ENCODE data around the gene PTPRB. TPM values are rescaled to one million over a fixed set of nuclear protein-coding genes. Genes with fewer than 3 reads are reported as not detected.

PTPRB gene
- total RNA-seq, 1 experiment from 2014 or later: 0.82 TPM

GRCh38 chr12:70561550-70561949 lies 75.7 kb downstream of the PTPRB start:
- no TSS peak for BruUV-seq (replicated peaks)
- H3K9me3 Mint-ChIP-seq (ENCODE audit: unreplicated experiment): no peaks in the 10 kb centered on the region
- H3K27ac Mint-ChIP-seq (ENCODE audit: low read depth, unreplicated experiment): no peak overlapping the region
- DNase-seq (ENCODE audit: unreplicated experiment): no peak
- no peaks in the 10 kb centered on the region for H3K36me3 Mint-ChIP-seq (ENCODE audit: insufficient read depth, unreplicated experiment)
- H3K4me1 Mint-ChIP-seq (ENCODE audit: insufficient read depth, unreplicated experiment): peaks cover 3% of the 10 kb centered on the region
- intact Hi-C loops (cut with micrococcal nuclease): no loop called here
- POLR2A ChIA-PET: no interaction called here
- H3K27me3 Mint-ChIP-seq (ENCODE audit: insufficient read depth, unreplicated experiment): no peaks in the 10 kb centered on the region
- H3K4me3 Mint-ChIP-seq (ENCODE audit: unreplicated experiment): no peak overlapping the region
- CTCF ChIA-PET: interaction anchor here (0.7 to 1.2 kb wide), 2 partner anchors 661 to 918 kb away, joined by 3 to 6 read pairs; no protein-coding TSS in a partner anchor
- no peak for TF ChIP-seq CTCF (IDR thresholded peaks at IDR 0.05; ENCODE audit: unreplicated experiment)

- no peak for DNase-seq (ENCODE audit: unreplicated experiment)
- POLR2A ChIA-PET: interaction anchor here (0.6 kb wide), 1 partner anchor 35 kb away, joined by 3 read pairs; no protein-coding TSS in a partner anchor
- CTCF ChIA-PET: interaction anchor here (0.6 to 1.2 kb wide), 4 partner anchors 19 to 681 kb away, joined by 3 to 6 read pairs (median 4); no protein-coding TSS in a partner anchor
- Mint-ChIP-seq H3K4me3 (ENCODE audit: unreplicated experiment) (no peak overlapping the region), H3K4me1 (ENCODE audit: insufficient read depth, unreplicated experiment) (peaks cover 11% of the 10 kb centered on the region), H3K9me3 (ENCODE audit: unreplicated experiment) (no peaks in the 10 kb centered on the region), H3K27me3 (ENCODE audit: insufficient read depth, unreplicated experiment) (no peaks in the 10 kb centered on the region), H3K36me3 (ENCODE audit: insufficient read depth, unreplicated experiment) (no peaks in the 10 kb centered on the region), H3K27ac (ENCODE audit: low read depth, unreplicated experiment) (no peak overlapping the region)
- TF ChIP-seq CTCF (IDR thresholded peaks at IDR 0.05; ENCODE audit: unreplicated experiment): no peak
- intact Hi-C loops (cut with micrococcal nuclease): no loop called here
- BruUV-seq (replicated peaks): no TSS peak
Observed at GRCh38 chr12:70560671-70561070, 76.6 kb downstream of the PTPRB start.

GRCh38 chr12:70559390-70559789 lies 77.8 kb downstream of the PTPRB start:
- H3K9me3 Mint-ChIP-seq (ENCODE audit: unreplicated experiment): no peaks in the 10 kb centered on the region
- H3K27ac Mint-ChIP-seq (ENCODE audit: low read depth, unreplicated experiment): no peak overlapping the region
- POLR2A ChIA-PET: no interaction called here
- BruUV-seq (replicated peaks): no TSS peak
- intact Hi-C loops (cut with micrococcal nuclease): no loop called here
- H3K4me3 Mint-ChIP-seq (ENCODE audit: unreplicated experiment): no peak overlapping the region
- no peak for DNase-seq (ENCODE audit: unreplicated experiment)
- H3K27me3 Mint-ChIP-seq (ENCODE audit: insufficient read depth, unreplicated experiment): no peaks in the 10 kb centered on the region
- H3K36me3 Mint-ChIP-seq (ENCODE audit: insufficient read depth, unreplicated experiment): no peaks in the 10 kb centered on the region
- CTCF ChIA-PET: interaction anchor here (0.6 to 0.7 kb wide), 2 partner anchors 18 to 187 kb away, joined by 3 to 4 read pairs; no protein-coding TSS in a partner anchor
- TF ChIP-seq CTCF (IDR thresholded peaks at IDR 0.05; ENCODE audit: unreplicated experiment): no peak
- H3K4me1 Mint-ChIP-seq (ENCODE audit: insufficient read depth, unreplicated experiment): peaks cover 13% of the 10 kb centered on the region

GRCh38 chr12:70557583-70558191 lies 79.5 kb downstream of the PTPRB start:
- POLR2A ChIA-PET: no interaction called here
- CTCF ChIA-PET: interaction anchor here (0.5 to 1.0 kb wide), 4 partner anchors 19 to 853 kb away, joined by 3 to 4 read pairs (median 3); no protein-coding TSS in a partner anchor
- Mint-ChIP-seq H3K27ac (ENCODE audit: low read depth, unreplicated experiment) (no peak overlapping the region), H3K4me3 (ENCODE audit: unreplicated experiment) (no peak overlapping the region), H3K9me3 (ENCODE audit: unreplicated experiment) (no peaks in the 10 kb centered on the region), H3K4me1 (ENCODE audit: insufficient read depth, unreplicated experiment) (peaks cover 13% of the 10 kb centered on the region), H3K27me3 (ENCODE audit: insufficient read depth, unreplicated experiment) (no peaks in the 10 kb centered on the region), H3K36me3 (ENCODE audit: insufficient read depth, unreplicated experiment) (no peaks in the 10 kb centered on the region)
- intact Hi-C loops (cut with micrococcal nuclease): no loop called here
- DNase-seq (ENCODE audit: unreplicated experiment): no peak
- BruUV-seq (replicated peaks): no TSS peak
- TF ChIP-seq CTCF (IDR thresholded peaks at IDR 0.05; ENCODE audit: unreplicated experiment): no peak
